Pancreas (tissue), 10 donors: ENCODE results near the gene SMC3. TPM values are rescaled to one million over a fixed set of nuclear protein-coding genes. Genes with fewer than 3 reads are reported as not detected.
"Not testable (repeated sequence)": the region's sequence is repeated elsewhere in the genome, so short reads cannot be mapped to it uniquely, and the experiment has no call there.

Experiments
- ATAC-seq, 4 donors: fragments of 200-7000 bp; cut with Tn5 transposase; one replicate each; pipeline versions ENCODE4 v1.8.0 to v1.9.1; 2020; ENCODE audit warnings: mild to moderate bottlenecking in 4 of 4, moderate library complexity in 4 of 4
- DNase-seq, 6 donors: peaks; one replicate each; pipeline ENCODE4 v3.0.0-alpha.2; 2020
- FAIRE-seq: peaks from 2 replicates; lab custom pipeline; 2012; peaks lifted over from hg19 to GRCh38; lab: Jason Lieb, UNC
- H3K27ac ChIP-seq, 4 donors: fragments of 200-600 bp; sonication (generic); 1 replicate in 3 of 4; 2 replicates in 1 of 4; pipeline versions ENCODE4 v1.5.0 to v1.8.0; 2020
- H3K27me3 ChIP-seq, 4 donors: fragments of 200-600 bp; one replicate each; pipeline ENCODE4 v1.8.0; 2021
- H3K36me3 ChIP-seq, 3 donors: fragments of 200-600 bp; sonication (generic) in 1 of 3; one replicate each; pipeline versions ENCODE4 v1.5.0 to v1.8.0; 2020 to 2021
- H3K4me1 ChIP-seq, 3 donors: fragments of 200-600 bp; one replicate each; pipeline ENCODE4 v1.8.0; 2021
- H3K4me3 ChIP-seq, 4 donors: fragments of 200-600 bp; sonication (generic) in 2 of 4; one replicate each; pipeline versions ENCODE4 v1.5.0 to v1.8.0; 2020 to 2021
- H3K9me3 ChIP-seq, 4 donors: fragments of 200-600 bp; one replicate each; pipeline ENCODE4 v1.8.0; 2021
- CTCF ChIP-seq, 4 donors: fragments of 200-600 bp; sonication (generic) in 3 of 4; IDR thresholded peaks; one replicate each; pipeline versions ENCODE4 v1.5.0 to v1.8.0; 2021; ENCODE audit warnings: antibody characterized with exemption in 4 of 4
- WGBS, 2 donors: extraction: QIAGEN DNeasy Blood & Tissue Kit; methylation state at CpG; one replicate each; pipeline ENCODE4 v1.1.7; 2013; 5-methylcytosine and 5-hydroxymethylcytosine counted together
- intact Hi-C, 3 donors: fragments of 100-400 bp; cut with DNase I; formaldehyde crosslinking; loops; one replicate each; pipeline versions ENCODE4 v1.11.1 to v1.14.2; 2022
- polyA plus RNA-seq, 2 donors: library from polyadenylated mRNA; stranded (reverse); fragments of 200-250 nt; gene quantifications; one replicate each; pipeline ENCODE4 v1.2.3, GENCODE V29; 2013
- total RNA-seq, 6 donors: library from RNA; stranded (reverse); fragmentation: NEBNext Ultra II Directional in 4 of 6; extraction: Animal tissue kit (Norgen Biotek cat#: 25700) in 4 of 6; gene quantifications; one replicate each; pipeline versions ENCODE4 v1.2.1 to v1.2.4, GENCODE V29; 2021 to 2023
- donor health status: healthy with polysubstance abuse.
- donor health status: DM: no; HTN: no; CAD: no; lungs with moderate emphysema.
- donor health status: DM: no; HTN: no; CAD: no.
- donor health status: control.
- donor health status: control.
- donor health status: Bipolar disorder and iron deficiency.
- donor health status: DM: yes; HTN: yes; CAD: no.
- donor health status: DM: no; HTN: no; CAD: no.
- donor health status: DM: no; HTN: no; CAD: no.
- donor health status: DM: yes; HTN: yes; CAD: no.

Gene SMC3
- total and polyA plus RNA-seq, 8 donors: 7.7 to 22.7 (median 17.7) TPM

DNA sequence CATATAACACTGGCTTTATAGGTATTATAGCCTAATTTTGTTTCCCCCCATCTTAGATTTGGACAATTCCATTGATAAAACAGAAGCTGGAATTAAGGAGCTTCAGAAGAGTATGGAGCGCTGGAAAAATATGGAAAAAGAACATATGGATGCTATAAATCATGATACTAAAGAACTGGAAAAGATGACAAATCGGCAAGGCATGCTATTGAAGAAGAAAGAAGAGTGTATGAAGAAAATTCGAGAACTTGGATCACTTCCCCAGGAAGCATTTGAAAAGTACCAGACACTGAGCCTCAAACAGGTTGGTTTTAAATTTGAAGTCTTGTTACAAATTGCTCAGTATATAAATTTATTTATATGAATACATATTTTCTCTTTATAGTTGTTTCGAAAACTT lies 34.1 kb downstream of the SMC3 start:
- H3K36me3 ChIP-seq: peaks cover 11 to 53% (median 17%) of the 10 kb centered on the region in 3 donors
- no peak for DNase-seq

GRCh38 chr10:110608087-110608486 lies 40.6 kb downstream of the SMC3 start:
- Histone ChIP-seq H3K9me3 (no peaks in the 10 kb centered on the region), H3K4me1 (no peaks in the 10 kb centered on the region), H3K27me3 (no peaks in the 10 kb centered on the region), H3K4me3 (no peak overlapping the region), H3K27ac (no peak overlapping the region), H3K36me3 (peaks cover 6 to 25% (median 8%) of the 10 kb centered on the region in 3 donors)
- 58 to 70% methylated on average over 6 of the region's 6 CpGs for WGBS, 2 donors
- no peak for TF ChIP-seq CTCF (IDR thresholded peaks at IDR 0.05)
- intact Hi-C loops: no loop called here
- no peak for FAIRE-seq
- DNase-seq: no peak
- no peak for ATAC-seq

More for the DNA sequence above, 34.1 kb downstream of the SMC3 start:
- no peak for FAIRE-seq
- no peaks in the 10 kb centered on the region for H3K9me3 ChIP-seq
- H3K4me3 ChIP-seq: no peak overlapping the region
- 87 to 91% methylated on average over 4 of the region's 4 CpGs for WGBS, 2 donors
- intact Hi-C loops: no loop called here
- no peaks in the 10 kb centered on the region for H3K4me1 ChIP-seq
- TF ChIP-seq CTCF (IDR thresholded peaks at IDR 0.05): no peak
- ATAC-seq: no peak
- no peaks in the 10 kb centered on the region for H3K27me3 ChIP-seq
- H3K27ac ChIP-seq: no peak overlapping the region

GRCh38 chr10:110609605-110610004 lies 42.1 kb downstream of the SMC3 start:
- no peak for DNase-seq
- 16 to 17% methylated on average over 2 of the region's 2 CpGs for WGBS, 2 donors
- no peaks in the 10 kb centered on the region for H3K27me3 ChIP-seq
- peaks cover 4 to 12% (median 8%) of the 10 kb centered on the region in 3 donors for H3K36me3 ChIP-seq
- H3K4me3 ChIP-seq: no peak overlapping the region
- peak in 3 of 4 donors; percentile 52 to 64 (median 61) for ATAC-seq
- no peak for FAIRE-seq
- H3K9me3 ChIP-seq: no peaks in the 10 kb centered on the region
- H3K27ac ChIP-seq: no peak overlapping the region
- H3K4me1 ChIP-seq: no peaks in the 10 kb centered on the region
- intact Hi-C loops: no loop called here
- TF ChIP-seq CTCF (IDR thresholded peaks at IDR 0.05): no peak

DNA sequence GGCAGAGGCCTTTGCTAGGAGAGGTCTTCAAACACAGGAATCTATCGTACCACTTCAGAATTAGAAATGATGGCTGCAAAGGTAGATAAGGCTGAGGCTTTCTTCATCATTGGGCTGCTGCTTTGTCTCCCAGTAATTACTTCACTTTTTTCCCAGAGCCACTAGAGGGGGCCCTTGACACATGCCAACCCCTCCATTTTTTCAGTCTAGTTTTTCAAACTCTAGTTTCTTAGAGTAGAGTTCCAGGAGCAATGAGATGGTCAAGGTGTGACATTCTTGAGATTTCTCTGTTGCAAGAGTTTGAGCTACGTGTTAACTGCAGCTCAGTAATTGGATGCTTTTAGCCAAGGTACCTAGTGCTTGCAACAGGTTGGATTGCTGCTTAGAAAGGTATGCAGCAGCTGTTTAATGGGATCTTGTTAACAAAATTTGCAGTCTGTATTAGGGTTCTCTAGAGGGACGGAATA lies 42.8 kb downstream of the SMC3 start:
- Histone ChIP-seq H3K4me3 (no peak overlapping the region), H3K9me3 (no peaks in the 10 kb centered on the region), H3K27ac (no peak overlapping the region), H3K27me3 (no peaks in the 10 kb centered on the region), H3K36me3 (peaks cover 0 to 7% (median 6%) of the 10 kb centered on the region in 3 donors), H3K4me1 (no peaks in the 10 kb centered on the region)
- peak; percentile 32 to 75 (median 64) for TF ChIP-seq CTCF (IDR thresholded peaks at IDR 0.05)
- intact Hi-C loops: no loop called here
- FAIRE-seq (peak; percentile 5), ATAC-seq (peak; percentile 73 to 95 (median 88)), DNase-seq (peak in 3 of 6 donors; percentile 27 to 53 (median 27))
- WGBS, 2 donors: 5 to 10% methylated on average over 3 of the region's 3 CpGs

GRCh38 chr10:110610781-110611180 lies 43.3 kb downstream of the SMC3 start:
- FAIRE-seq, H3K27ac ChIP-seq, H3K4me3 ChIP-seq, H3K36me3 ChIP-seq, H3K27me3 ChIP-seq, H3K4me1 ChIP-seq, DNase-seq, intact Hi-C loops, ATAC-seq, H3K9me3 ChIP-seq: not testable (repeated sequence)
- WGBS, 2 donors: 71 to 72% methylated on average over 3 of the region's 3 CpGs
